Activated T-helper 17 cell treated with anti-CD3 and anti-CD28 coated beads, Interleukin-2, amount 50 U/mL, for 72 hours (primary cell): ENCODE measurements around the gene CDK5RAP1. TPM values are rescaled to one million over a fixed set of nuclear protein-coding genes. Genes with fewer than 3 reads are reported as not detected.

ENCODE experiments used
- ATAC-seq: fragments of 150-1000 bp; cut with Tn5 transposase; replicated peaks from 2 replicates; pipeline ENCODE4 v1.10.0; 2021; ENCODE audit warnings: mild to moderate bottlenecking, moderate library complexity
- H3K27ac Mint-ChIP-seq: one replicate; pipeline ENCODE4 v1.8.0; 2022; ENCODE audit warnings: mixed read lengths
- H3K27me3 Mint-ChIP-seq: one replicate; pipeline ENCODE4 v1.8.0; 2022; ENCODE audit warnings: mixed read lengths
- H3K36me3 Mint-ChIP-seq: one replicate; pipeline ENCODE4 v1.8.0; 2022; ENCODE audit warnings: low read depth, mild to moderate bottlenecking, mixed read lengths
- H3K4me1 Mint-ChIP-seq: one replicate; pipeline ENCODE4 v1.8.0; 2022; ENCODE audit warnings: mixed read lengths
- H3K4me3 Mint-ChIP-seq: one replicate; pipeline ENCODE4 v1.8.0; 2022; ENCODE audit warnings: mild to moderate bottlenecking, mixed read lengths
- H3K9me3 Mint-ChIP-seq: one replicate; pipeline ENCODE4 v1.8.0; 2022; ENCODE audit warnings: mixed read lengths
- total RNA-seq, 2 donors: library from RNA; stranded (reverse); gene quantifications; one replicate each; pipeline ENCODE4 v1.2.3, GENCODE V29; 2022

Gene CDK5RAP1
- total RNA-seq, 2 donors from 2014 or later: 24.1 to 44.5 TPM

DNA sequence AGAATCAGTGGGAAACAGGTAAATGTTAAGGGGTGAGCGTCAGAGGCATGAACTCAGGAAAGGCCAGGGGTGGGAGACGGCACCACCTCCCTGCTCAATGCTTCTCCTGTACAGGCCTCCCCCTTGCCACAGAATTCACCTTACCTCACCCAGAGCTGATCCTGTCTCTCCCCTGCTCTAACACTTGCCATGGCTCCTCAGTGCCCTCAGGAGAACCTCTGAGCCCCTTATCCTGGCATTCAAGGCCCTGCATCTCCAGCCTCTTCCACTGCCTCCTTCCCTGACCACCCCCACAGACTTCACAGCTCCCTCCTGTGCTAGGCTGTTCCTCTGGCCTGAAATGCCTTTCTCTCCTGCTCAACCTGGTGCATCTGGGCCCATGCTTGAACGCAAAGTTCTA lies 84.4 kb downstream of the CDK5RAP1 start:
- ATAC-seq: no peak
- Mint-ChIP-seq H3K27ac (no peak overlapping the region), H3K27me3 (no peaks in the 10 kb centered on the region), H3K4me3 (no peak overlapping the region), H3K4me1 (no peaks in the 10 kb centered on the region), H3K36me3 (no peaks in the 10 kb centered on the region), H3K9me3 (no peaks in the 10 kb centered on the region)

- Mint-ChIP-seq H3K27ac (no peak overlapping the region), H3K4me1 (no peaks in the 10 kb centered on the region), H3K36me3 (no peaks in the 10 kb centered on the region), H3K4me3 (no peak overlapping the region), H3K27me3 (no peaks in the 10 kb centered on the region), H3K9me3 (no peaks in the 10 kb centered on the region)
- no peak for ATAC-seq
Measured at GRCh38 chr20:33316343-33316742, 85.0 kb downstream of the CDK5RAP1 start.

DNA sequence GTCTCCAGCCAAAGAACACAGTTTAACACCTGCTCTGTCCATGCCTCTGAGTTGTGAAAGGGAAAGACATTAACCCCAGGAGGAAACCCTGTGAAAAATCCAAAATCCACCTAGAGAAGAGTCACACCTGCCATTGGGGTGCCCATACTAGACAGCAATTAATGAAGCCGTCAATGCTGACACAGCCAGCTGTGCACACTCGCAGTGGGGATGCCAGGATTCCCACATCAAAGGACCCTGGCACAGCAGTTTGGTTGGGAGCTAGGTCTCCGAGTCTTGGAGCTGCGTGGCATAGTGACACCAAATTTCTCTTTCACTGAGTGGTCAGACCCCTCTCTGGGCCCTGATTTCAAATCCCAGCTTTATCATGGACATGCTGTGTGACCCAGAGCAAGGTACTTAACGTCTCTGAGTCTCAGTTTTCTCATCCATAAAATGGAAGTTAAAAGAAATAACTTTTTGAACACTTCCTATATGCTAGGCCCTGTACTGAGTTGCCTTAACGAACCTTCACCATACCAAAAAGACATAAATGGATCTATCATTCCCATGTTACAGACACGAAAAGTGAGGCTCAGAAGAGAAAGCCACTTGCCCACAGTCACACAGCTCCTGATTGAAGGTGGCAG lies 87.5 kb downstream of the CDK5RAP1 start:
- Mint-ChIP-seq H3K27me3 (no peaks in the 10 kb centered on the region), H3K36me3 (no peaks in the 10 kb centered on the region), H3K27ac (no peak overlapping the region), H3K4me1 (no peaks in the 10 kb centered on the region), H3K4me3 (no peak overlapping the region), H3K9me3 (no peaks in the 10 kb centered on the region)
- ATAC-seq: no peak

DNA sequence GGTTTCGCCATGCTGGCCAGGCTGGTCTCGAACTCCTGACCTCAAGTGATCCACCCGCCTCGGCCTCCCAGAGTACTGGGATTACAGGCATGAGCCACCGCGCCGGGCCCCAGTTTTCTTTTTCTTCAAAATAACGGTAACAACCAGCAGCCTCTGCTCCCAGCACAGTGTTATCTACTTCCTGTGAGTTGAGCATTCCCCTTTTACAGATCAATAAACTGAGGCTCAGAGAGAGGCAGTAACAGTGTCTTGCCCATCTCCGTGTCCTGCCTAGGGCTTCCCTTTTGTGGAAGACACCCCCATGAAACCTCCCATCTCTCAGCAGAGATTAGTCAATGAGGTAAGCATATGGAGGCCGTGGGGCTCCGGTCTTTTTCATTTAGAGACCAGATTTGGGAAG lies 88.7 kb downstream of the CDK5RAP1 start:
- Mint-ChIP-seq H3K27ac (no peak overlapping the region), H3K9me3 (no peaks in the 10 kb centered on the region), H3K4me1 (no peaks in the 10 kb centered on the region), H3K27me3 (no peaks in the 10 kb centered on the region), H3K4me3 (no peak overlapping the region), H3K36me3 (no peaks in the 10 kb centered on the region)
- no peak for ATAC-seq

DNA sequence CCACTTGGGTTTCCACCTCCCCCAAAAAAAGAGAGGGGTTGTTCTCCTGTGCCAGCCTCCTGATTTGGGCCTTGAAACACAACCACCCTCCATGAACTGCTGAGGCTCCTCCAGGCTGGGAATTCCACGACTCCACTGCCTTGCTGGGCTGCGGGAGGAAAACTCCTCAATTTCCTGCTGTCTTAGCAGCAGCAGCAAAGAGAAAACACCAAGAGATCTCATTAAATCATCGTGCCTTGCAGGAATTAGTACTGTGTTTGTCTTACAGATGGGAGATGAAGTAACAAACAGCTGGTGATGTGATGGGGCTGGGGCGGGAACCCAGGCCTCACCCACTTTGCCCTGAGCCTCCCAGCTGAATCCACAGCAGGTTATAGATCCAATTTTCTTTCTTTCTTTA lies 89.3 kb downstream of the CDK5RAP1 start:
- no peaks in the 10 kb centered on the region for H3K4me1 Mint-ChIP-seq

DNA sequence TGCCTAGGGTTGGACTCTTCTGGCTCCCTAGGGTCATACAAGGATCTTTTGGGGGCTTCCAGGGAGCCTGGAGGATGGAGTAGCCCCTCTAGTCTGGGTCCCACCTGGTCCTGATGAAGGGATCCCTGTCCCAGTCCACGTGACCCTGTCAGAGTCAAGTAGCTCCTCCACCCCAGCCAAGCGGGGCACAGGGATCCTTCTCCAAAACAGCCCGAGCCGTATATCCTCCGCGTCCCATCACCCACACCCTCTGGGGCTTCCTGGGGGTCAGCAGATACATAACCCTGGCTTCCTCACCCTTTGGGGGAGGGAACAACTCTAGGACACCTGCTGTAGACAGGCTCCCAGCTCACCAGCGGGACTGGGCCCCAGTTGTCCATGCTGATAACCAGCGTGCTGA lies 90.3 kb downstream of the CDK5RAP1 start:
- no peak overlapping the region for H3K4me3 Mint-ChIP-seq

More for the DNA sequence above, 89.3 kb downstream of the CDK5RAP1 start:
- ATAC-seq: no peak
- H3K36me3 Mint-ChIP-seq: no peaks in the 10 kb centered on the region
- no peaks in the 10 kb centered on the region for H3K9me3 Mint-ChIP-seq
- H3K27me3 Mint-ChIP-seq: no peaks in the 10 kb centered on the region
- H3K27ac Mint-ChIP-seq: no peak overlapping the region
- H3K4me3 Mint-ChIP-seq: no peak overlapping the region

GRCh38 chr20:33310327-33310899 lies 90.9 kb downstream of the CDK5RAP1 start:
- no peak for ATAC-seq
- H3K27me3 Mint-ChIP-seq: no peaks in the 10 kb centered on the region
- no peaks in the 10 kb centered on the region for H3K4me1 Mint-ChIP-seq
- no peaks in the 10 kb centered on the region for H3K36me3 Mint-ChIP-seq
- H3K4me3 Mint-ChIP-seq: no peak overlapping the region
- H3K9me3 Mint-ChIP-seq: no peaks in the 10 kb centered on the region
- peak overlapping the region; percentile 65 for H3K27ac Mint-ChIP-seq

More for the DNA sequence above, 90.3 kb downstream of the CDK5RAP1 start:
- Mint-ChIP-seq H3K9me3 (no peaks in the 10 kb centered on the region), H3K27me3 (no peaks in the 10 kb centered on the region), H3K36me3 (no peaks in the 10 kb centered on the region), H3K4me1 (no peaks in the 10 kb centered on the region), H3K27ac (no peak overlapping the region)
- ATAC-seq: no peak

- Mint-ChIP-seq H3K4me1 (no peaks in the 10 kb centered on the region), H3K27me3 (no peaks in the 10 kb centered on the region), H3K4me3 (no peak overlapping the region), H3K27ac (no peak overlapping the region), H3K9me3 (no peaks in the 10 kb centered on the region), H3K36me3 (no peaks in the 10 kb centered on the region)
- ATAC-seq: no peak
Measured at GRCh38 chr20:33309631-33310030, 91.7 kb downstream of the CDK5RAP1 start.

Other genes starting within 250 kb of the CDK5RAP1 start
- not detected for gene BPIFA2, start 233.4 kb downstream of the CDK5RAP1 start, total RNA-seq
- not detected for gene BPIFA3, start 184.2 kb downstream of the CDK5RAP1 start, total RNA-seq
- not detected for gene BPIFA1, start 165.5 kb downstream of the CDK5RAP1 start, total RNA-seq
- not detected for gene BPIFB1, start 118.3 kb downstream of the CDK5RAP1 start, total RNA-seq
- gene SNTA1, start 42.2 kb upstream of the CDK5RAP1 start, total RNA-seq: 1 to 10 TPM; 5.5 to 6.5 TPM
- gene CBFA2T2, start 88.6 kb upstream of the CDK5RAP1 start, total RNA-seq: 10 to 100 TPM; 14.5 to 25.6 TPM